GM11168 (cell line): Measurements from ENCODE around the gene MOSMO.
"Not testable (repeated sequence)": the region's sequence is repeated elsewhere in the genome, so short reads cannot be mapped to it uniquely, and the experiment has no call there.

Source experiments
- in situ Hi-C: fragments of 300-500 bp; cut with MboI; formaldehyde crosslinking; loops from one replicate; pipeline ENCODE4 v1.12.0; 2022; ENCODE audit warnings: low sequenced_read_pairs; ENCODE audit not compliant: unreplicated experiment

The MOSMO gene

DNA sequence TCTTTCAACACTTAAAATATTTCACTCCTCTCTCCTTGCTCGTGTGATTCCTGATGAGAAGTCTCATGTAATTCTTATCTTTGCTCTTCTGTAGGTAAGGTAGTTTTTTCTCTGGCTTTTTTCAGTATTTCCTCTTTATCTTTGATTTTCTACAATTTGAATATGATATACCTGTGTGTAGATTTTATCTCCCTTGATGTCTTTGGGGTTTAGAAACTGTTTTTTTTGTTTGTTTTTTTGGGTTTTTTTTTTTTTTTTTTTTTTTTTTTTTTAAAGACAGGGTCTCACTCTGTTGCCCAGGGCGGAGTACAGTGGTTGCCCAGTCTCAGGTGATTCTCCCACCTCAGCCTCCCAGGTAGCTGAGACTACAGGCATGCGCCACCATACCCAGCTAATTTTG lies 26.6 kb downstream of the MOSMO start:
- in situ Hi-C loops: no loop called here

GRCh38 chr16:22035153-22035552 lies 27.2 kb downstream of the MOSMO start:
- in situ Hi-C loops: no loop called here

DNA sequence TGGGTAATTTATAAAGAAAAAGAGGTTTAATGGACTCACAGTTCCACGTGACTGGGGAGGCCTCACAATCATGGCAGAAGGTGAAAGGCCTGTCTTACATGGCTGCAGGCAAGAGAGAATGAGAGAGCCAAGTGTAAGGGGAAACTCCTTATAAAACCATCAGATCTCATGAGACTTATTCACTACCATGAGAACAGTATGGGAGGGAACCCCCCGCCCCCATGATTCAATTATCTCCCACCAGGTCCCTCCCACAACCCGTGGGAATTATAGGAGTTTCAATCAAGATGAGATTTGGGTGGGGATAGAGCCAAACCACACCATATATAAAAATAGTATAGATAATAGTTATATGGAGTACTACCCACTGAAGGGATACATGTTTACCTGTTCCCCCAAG lies 36.0 kb downstream of the MOSMO start:
- in situ Hi-C loops: not testable (repeated sequence)

DNA sequence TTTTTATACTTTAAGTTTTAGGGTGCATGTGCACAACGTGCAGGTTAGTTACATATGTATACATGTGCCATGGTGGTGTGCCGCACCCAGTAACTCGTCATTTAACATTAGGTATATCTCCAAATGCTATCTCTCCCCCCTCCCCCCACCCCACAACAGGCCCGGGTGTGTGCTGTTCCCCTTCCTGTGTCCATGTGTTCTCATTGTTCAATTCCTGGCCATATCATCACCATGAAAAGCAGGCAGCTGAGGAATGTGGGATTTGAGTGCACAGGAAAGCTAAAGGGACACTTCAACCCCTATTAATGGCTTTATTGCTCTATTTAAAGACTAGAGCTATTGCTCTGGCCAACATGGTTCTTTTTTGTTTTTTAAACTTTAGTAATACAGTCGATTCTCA lies 38.0 kb downstream of the MOSMO start:
- in situ Hi-C loops: not testable (repeated sequence)

- in situ Hi-C loops: no loop called here
Measured at GRCh38 chr16:22050963-22051362, 43.1 kb downstream of the MOSMO start.

- in situ Hi-C loops: no loop called here
Measured at GRCh38 chr16:22052980-22053379, 45.1 kb downstream of the MOSMO start.

DNA sequence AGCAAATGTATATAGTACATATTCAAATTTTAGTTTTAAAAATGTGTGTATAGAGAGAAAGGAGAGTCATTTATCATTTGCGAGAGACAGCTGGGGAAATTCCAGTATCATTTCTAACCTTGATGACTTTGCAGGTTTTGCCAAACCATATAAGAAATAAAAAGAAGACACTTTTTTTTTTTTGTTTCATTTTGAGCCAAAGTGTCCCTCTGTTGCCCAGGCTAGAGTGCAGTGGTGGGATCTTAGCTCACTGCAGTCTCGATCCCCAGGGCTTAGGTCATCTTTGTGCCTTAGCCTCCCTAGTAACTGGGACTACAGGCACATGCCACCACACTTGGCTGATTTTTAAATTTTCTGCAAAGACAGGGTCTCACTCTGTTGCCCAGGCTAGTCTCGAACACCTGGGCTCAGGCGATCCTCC lies 46.0 kb downstream of the MOSMO start:
- in situ Hi-C loops: no loop called here

DNA sequence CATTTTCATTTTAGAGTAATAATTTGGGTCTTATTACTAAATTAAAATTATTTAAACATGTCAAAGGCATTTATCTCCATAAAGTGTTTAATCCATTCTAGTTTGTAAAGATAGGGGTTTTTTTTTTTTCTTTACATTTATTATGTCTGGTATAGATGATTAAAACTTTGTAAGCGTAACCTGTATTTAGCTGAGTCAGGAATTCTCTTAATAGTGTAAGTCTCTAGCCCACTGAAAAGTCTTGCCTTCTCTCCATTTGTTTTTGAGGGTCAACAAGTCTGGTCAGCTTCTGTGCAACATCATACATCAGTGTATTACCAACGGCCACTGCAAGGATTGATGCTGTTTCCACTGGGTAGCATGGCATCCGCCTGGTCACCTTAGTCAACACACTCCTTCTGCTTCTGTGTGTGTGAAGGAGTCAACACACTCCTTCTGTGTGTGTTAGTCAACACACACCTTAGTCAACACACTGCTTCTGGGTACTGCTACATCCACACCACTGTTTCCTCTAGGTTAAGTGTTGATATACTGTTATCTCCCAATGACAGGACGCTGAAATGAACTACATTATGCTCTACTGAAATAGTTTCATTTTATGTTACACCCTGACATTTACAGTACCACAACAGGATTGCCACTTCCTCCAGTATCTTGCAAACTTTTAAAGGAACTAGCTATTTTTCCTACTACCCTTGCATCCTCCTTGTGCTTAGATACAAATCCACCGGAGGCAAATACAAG lies 47.1 kb downstream of the MOSMO start:
- in situ Hi-C loops: no loop called here

DNA sequence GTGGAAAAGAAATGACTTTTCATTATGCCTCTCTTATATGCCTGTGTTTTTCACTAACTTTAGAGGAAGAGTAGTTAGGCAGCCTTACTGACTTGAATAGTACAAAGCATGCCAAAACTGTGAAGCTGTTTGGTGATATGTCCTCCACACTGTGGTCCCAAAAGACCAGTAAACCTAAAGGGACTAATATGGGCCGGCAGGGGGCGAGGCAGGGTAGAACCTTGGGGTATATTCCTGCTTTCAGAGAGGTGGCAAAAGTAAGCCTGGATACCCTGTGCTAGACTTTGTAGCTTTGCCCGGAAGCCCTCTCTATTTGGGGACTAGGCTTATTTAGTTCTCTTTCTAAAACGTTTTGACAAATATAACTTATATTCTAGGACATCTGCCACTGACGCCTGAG lies 48.0 kb downstream of the MOSMO start:
- in situ Hi-C loops: no loop called here

- in situ Hi-C loops: no loop called here
Measured at GRCh38 chr16:22063888-22064467, 56.1 kb downstream of the MOSMO start.

DNA sequence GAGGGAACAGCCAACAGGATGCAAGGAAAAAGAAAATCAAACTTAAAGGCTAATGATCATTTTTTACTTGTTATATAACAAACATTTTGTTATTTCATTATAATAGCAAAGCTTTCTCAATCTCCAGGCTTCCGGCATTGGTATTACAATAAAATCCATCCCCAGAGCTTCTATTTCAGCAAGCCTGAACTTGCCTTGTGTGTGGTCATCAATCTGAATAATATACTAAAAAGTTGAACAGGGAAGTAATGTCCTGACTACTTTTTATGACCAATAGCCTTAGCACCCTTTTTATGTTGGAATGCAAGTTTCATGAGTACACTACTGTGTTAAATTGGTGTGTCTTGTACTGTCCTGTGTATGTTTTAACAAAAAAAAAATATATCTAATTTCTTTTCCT lies 57.3 kb downstream of the MOSMO start:
- in situ Hi-C loops: no loop called here

DNA sequence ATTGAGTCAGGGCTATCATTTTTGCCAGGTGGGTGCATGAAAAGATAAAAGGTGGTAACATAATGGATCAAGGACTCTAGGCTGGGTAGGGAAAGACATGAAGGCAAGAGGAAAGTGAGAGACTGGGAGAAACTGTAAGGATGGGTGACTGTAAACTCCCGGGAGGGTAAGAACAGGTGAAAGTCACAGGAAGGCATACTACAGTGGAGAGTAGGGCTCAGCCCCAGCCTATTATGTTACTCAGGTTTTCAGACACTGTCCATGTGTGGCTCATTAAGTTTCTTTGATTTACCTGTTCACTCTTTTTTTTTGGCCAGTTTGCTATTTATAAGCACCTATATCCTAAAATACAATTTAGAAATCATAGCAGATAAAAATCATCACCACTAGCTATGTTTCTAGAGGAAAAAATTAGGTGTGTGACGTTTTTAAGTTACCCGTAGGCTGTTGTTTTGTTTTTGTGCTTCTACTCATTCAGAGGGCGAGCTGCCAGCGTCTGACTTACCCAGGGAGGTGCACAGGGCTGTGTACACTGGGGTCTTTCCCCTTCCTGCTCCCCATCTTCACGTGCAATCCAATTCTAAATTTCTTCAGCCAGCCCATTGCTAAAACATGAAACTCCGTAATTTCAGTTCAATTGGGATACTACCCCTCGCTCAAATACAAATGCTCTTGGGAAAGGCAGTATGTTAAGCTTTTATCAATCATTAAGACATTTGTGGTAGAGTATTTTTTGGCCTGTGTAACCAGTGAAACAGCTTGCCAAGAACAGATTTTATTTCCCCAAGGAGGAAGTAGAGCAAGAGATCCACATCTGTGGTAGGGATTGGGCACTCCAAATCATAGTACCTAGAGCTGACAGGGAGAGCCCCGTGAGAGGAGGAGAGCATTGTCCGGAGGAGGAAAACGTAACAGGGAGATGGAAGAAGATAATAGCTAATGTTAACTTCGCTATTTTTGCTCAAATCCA lies 62.7 kb downstream of the MOSMO start:
- in situ Hi-C loops: no loop called here

DNA sequence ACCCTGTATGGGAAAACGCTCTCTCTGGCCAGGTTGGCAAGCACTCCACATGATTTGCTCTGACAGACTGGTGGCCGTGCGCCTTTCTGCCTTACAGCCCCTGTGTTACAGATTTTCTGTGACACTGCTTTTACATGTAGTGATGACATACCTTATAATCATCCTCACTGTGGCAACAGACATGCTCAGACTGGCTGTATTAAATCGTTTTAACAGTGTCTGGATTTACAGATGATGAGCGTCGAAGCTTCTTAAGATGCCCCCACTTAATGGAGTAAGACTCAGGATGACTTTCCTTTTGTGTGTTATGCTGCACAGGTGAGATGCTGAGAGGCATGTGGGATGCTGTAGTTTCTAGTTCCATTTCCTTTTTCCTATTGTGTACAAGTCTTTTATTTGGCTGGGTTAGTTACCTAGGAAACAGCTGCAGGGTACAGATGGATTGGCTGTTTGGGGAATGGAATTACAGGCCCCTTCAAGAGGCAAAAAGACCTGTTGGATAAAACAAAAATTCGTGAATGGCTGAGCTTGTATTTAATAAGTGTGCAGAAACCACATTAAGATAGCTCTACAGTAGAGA lies 63.5 kb downstream of the MOSMO start:
- in situ Hi-C loops: no loop called here

- in situ Hi-C loops: no loop called here
Measured at GRCh38 chr16:22073350-22073749, 65.4 kb downstream of the MOSMO start.

DNA sequence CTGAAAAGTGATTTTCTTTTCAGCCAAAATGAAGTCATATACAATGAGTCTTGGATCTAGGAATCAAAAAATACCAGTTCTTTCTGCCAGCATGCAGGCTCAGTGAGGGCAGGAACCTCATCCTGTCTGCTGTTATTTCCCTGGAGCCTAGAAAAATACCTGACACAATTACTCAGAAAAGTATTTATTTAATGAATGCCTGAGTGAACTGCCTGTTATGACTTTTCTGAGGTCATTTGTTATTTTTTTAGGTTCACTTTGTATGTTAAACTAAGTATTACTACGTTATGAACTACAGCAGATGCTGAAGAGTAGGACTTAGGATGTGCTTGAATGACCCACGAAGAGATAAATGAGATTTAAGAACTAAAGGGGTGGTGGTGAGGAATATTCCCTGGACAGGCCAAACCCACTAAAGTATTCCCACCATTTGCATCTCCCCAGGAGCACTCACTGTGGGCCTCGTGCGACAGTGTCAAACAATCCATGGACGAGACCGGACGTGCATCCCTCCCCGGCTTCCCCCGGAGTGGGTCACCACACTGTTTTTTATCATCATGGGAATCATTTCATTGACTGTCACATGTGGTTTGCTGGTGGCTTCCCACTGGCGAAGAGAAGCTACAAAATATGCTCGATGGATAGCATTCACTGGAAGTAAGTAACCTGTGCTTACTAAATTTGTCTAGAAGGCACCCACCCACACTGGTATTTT lies 67.3 kb downstream of the MOSMO start:
- in situ Hi-C loops: no loop called here

DNA sequence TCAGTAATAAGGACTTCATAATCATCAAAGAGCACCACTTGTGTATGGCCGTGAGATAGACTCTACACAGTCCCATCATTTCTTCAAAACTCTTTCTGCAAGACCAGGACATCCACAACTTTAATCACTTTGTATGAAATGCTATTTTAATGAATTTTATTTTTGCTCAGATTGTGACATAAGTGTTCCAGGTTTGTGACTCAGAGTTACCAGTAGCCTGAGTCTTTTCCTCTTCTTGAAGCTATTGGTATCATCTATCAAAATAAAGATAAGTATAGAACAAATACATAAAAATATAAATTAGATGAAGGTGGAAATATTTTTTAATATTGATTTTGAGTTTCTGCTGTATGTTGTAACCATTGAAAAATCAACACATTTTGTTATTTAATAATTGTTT lies 67.9 kb downstream of the MOSMO start:
- in situ Hi-C loops: no loop called here

GRCh38 chr16:22077700-22078313 lies 69.9 kb downstream of the MOSMO start:
- in situ Hi-C loops: no loop called here

DNA sequence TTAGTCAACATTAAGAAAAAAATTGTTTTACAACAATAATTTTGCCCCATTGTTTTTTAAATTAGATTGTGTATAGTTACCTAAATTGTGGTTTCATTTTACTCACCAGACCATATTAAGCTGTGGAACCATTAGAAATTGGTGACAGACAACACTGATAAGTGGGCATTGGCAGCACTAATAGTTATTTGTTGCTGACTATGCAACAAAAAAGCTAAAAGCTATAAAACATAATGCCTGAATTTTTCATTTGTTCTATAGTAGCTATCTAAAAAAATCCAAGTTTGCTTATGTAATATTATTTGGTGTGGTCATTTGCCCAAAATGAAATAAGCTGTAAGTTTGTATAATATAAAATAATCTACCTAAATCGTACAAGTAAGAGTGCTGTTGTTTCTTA lies 70.7 kb downstream of the MOSMO start:
- in situ Hi-C loops: no loop called here

DNA sequence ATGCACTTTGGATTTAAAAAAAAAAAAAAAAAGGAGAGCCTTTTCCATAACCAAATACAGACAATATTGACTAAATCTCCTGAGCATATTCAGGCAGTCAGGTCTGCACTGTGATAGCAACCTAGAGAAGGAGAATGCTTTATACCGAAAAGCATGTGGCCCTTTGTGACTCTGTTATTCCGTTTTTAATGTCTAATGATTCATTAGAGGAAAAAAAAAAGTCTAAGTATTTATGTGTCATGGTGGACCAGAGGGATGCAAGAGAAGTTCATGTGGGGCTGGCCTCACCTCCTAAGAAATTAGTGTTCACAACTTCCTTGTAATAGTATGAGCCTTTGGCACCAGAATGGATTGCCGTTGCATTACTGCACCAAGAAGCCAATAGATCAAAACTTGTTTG lies 73.1 kb downstream of the MOSMO start:
- in situ Hi-C loops: no loop called here

GRCh38 chr16:22086440-22086839 lies 78.5 kb downstream of the MOSMO start:
- in situ Hi-C loops: no loop called here
